Activated gamma-delta T cell (primary cell): ENCODE data around the gene MEX3C.

Source experiments
- DNase-seq: peaks from one replicate; lab custom pipeline; 2025; lab: John Stamatoyannopoulos, UW

The MEX3C gene

DNA sequence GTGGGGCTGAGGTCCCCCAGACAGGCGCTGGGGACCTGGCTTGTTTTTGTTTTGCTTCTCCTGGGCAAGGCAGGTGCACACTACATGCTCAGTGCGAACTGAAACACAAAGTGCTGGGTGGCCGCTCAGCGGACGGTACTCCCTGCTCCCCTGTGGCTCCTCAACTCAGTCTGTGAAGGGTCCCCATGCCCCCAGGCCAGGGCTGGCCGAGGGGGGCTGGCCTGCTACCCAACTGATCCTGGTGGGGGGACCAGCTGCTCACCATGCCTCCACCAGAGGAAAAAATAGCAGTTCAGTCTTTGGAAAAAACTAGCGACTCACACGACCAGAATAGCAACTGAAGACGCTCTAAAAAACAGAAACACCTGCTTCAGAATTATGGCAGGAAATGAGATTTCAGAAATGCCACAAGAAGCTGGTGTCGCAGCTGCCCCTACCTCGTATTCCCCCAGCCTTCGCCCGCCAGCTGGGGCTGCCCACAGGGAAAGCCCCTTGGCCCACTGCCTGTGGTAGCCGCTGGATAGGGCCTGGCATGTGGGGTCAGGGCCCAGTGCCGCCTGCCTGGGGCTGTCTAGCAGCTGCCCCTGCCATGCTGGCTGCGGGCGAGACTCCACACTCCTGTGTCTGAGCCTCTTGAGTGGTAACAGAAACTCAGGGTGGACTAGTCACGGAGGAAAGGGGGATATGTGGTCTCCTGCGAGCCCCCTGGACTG lies 43.7 kb downstream of the MEX3C start:
- DNase-seq, result peak; percentile 65

DNA sequence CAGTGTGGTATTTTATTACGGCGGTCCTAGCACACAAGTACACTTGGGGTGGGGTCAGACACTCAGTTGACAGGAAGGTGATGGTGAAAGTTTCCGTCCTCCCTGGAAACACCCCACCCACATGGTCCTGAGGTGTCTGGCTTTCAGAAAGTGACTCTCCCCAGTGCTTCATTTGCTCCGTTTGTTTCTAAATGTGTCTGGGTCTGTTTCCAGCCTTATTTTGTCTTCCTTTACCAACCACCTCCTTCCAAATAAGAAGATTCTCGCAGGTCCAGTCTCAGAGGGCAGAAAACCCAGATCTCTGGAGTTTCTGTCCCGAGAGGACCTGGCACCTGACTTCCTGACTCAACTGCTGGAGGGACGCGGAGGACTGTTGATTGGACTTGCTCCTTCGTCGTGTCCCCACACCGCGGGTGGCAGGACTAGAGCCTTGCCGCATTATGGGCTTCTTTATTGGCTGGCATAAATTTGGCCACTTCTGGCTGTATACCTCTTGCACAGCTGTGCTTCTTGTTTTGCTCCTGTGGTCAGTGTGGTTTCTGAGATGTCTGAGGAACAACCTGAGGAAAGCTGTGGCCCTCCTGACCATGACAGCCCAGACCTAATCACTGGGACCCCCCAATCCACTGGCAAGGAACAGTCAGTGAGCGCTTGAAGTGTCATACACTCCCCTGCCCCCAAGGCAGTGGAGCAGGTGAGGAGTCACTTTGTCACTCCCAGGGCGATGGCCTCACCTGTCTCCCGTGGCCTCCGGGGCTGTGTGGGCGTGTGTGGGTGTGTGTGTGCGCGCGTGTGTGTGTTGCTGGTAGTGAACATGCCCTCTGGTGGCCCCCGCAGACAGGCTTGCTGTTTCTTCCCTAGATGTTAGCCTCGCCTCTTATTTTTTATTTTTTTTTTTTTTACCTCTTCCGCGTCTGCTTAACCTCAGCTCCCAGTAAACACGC lies 45.6 kb downstream of the MEX3C start:
- DNase-seq, result peak; percentile 28

DNA sequence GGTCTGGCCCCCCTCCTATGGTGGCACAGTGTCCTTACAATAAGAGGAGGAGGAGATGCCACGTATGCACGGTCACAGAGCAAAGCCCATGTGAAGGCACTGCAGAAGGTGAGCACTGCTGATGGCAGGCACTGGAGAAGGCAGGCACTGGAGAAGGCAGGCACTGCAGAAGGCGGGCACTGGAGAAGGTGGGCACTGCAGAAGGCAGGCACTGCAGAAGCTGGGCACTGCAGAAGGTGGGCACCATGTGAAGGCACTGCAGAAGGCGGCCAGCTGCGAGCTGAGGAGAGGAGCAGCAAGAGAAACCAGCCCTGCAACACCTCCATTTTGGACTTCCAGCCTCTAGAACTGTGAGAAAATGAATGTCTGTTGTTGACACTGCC lies 46.3 kb downstream of the MEX3C start:
- no peak for DNase-seq

DNA sequence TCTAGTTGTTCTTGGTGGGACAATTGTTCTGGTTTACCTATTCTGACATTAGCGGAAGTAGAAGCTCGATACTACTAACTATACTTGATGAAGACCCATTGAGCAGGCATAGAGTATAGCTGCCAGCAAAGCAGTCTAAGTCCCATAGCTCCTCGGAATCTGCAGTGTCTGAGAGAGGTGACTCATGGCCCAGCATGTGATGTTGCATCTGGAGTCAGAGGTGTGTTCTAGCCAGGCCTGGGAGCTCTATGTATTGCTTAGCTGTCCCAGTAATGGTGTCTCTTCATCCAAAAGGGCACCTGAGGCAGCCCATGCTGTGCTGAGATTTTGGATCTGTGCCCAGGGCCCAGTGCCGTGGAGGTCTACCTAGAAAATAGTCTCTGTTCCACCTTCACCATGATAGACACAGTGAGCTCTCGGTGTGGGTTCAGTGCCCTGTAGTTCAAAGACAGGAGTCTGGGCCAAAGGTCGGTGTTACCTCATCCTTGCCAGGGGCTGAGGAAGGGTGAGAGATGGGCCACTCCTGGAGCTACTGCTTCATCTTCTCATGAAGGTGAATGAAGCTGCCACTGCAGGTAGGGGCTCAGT lies 47.3 kb downstream of the MEX3C start:
- no peak for DNase-seq

DNA sequence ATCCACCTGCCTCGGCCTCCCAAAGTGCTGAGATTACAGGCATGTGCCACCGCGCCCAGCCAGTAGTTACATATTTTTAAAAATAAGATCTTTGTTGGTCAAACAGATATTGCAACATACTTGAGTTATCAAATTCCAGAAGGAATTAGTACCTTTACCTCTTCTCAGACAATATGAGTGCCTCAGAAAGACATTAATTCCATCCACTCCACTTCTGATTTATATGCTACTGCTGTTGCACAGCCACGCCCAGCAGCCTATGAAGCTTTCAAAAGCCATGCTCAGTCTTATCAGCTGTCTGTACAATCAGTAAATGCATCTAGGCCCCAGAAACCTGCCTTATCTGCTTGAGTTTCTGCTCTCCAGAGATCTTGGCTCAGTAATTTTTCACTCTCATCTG lies 47.8 kb downstream of the MEX3C start:
- DNase-seq, result no peak

DNA sequence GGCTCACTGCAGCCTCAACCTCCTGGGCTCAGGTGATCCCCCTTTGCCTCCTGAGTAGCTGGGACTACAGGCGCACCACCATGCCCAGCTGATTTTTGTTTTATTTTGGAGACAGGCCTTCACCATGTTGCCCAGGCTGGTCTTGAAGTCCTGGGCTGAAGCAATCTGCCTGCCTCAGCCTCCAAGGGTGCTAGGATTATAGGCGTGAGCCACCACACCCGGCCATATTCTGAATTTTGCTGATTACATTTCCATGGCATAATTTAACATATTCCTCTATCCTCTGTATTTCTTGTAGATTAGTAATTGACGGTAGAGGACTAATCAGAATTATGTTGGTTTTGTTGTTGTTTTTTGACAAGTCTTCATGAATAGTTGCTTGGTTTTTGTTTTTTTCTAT lies 50.6 kb downstream of the MEX3C start:
- no peak for DNase-seq

DNA sequence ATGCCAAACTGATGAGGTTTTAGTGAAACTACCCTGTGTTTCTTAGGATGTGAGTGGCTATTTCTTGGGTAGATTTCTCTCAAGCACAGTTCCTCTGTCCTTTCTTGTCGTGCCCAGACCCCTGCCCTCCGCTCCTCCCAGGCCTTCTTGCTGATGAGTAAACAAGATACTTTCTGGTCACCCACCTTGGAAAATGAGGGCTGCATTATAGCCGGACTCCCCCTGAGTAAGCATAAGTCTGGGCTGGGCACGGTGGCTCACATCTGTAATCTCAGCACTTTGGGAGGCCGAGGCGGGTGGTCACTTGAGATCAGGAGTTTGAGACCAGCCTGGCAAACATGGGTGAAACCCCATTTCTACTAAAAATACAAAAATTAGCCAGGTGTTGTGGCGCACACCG lies 58.5 kb downstream of the MEX3C start:
- DNase-seq, result no peak

DNA sequence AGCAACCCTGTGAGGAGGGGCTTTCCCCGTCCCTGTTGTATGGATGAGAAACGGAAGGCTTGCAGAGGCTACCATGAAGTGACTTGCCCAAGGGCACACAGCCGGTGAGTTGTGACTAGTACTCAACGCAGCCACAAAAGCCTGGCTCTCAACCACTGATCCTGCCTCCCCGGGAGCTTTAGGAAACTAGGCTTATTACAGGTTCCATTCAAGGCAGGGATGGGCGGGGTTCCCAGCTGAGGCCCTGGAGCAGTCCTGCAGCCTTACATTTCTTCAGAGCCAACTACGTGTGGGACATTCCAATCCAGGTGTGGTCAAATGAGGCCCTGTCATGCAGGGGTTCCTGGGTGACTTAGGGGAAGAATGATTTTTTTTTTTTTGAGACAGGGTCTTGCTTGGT lies 59.6 kb downstream of the MEX3C start:
- no peak for DNase-seq

DNA sequence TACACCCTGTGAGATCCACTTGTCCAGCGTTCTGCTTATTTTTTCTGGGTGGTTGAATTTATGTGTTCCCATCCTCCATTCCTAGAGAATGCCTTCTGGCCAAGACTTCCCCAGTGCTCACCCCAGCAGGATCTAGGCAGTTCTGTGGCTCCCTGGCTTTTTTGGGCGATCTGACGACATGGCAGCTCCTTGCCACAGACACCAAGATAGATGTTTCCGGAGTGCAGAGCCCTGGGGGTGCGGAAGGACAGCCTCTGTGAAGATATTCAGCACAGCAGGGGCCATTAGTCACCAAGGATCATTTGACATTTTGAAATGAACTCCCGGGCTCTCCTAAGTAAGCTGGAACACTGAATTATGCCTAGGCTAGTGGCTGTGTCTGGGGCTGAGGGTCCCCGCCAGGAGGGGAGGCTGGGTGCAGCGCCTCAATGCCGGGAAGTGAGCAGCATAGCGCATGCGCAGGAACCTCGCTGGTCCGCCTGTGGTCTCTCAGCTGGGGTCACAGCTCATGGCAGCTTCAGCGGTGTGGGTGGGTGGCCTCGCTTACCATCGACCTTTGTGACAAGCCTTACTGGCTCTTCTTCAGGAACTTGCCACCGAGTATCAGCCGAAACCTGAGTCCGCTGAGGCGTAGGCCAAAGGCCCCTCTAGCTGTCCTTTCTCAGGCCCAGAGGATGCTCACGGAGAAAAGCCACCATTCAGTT lies 60.3 kb downstream of the MEX3C start:
- DNase-seq, result no peak

DNA sequence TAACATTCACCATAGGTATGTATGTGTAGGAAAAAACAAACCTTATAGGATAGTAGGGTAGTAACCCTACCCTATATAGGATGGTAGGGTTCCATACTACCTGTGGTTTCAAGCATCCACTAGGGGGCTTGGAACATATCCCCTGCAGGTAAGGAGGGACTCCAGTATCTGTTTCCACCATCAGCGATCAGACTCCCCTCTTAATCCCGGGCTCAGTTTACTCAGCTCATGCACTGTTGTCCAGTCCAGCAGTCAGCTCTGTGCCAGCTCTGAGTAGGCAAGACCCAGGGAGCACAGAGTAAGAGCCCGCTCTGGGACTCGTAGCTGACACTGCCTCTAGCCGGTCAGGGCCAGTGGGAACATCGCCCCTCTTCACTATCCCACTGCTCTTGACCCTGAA lies 61.7 kb downstream of the MEX3C start:
- no peak for DNase-seq

DNA sequence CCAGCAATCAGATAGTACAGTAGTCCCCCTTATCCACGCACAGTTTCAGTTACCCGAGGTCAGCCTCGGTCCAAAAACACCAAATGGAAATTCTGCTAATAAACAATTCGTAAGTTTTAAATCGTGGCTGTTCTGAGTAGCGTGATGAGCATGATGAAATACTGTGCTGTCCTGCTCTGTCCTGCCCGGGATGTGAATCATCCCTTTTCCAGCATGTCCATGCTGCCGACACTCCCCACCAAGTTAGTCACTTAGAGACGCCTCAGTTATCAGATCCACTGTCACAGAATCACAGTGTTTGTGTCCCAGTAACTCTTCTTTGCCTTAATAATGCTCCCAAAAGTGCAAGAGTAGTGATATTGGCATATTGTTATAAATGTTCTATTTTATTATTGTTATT lies 62.1 kb downstream of the MEX3C start:
- no peak for DNase-seq

DNA sequence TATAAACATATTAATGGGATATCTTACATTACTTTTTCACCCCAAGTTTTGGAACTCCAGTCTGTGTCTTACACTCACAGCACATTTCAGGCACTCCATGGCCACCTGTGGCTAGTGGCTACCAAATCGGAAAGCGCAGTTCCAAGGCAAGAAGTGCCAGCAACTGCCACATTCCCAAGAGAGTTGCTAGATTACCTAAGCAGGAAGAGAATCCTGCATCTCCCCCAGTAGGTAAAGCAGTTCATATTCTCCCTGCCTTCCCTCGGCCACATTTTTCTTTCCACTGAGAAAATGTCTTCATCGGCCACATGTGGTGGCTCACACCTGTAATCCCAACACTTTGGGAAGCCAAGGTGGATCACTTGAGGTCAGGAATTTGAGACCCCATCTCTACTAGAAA lies 62.8 kb downstream of the MEX3C start:
- DNase-seq, result no peak

DNA sequence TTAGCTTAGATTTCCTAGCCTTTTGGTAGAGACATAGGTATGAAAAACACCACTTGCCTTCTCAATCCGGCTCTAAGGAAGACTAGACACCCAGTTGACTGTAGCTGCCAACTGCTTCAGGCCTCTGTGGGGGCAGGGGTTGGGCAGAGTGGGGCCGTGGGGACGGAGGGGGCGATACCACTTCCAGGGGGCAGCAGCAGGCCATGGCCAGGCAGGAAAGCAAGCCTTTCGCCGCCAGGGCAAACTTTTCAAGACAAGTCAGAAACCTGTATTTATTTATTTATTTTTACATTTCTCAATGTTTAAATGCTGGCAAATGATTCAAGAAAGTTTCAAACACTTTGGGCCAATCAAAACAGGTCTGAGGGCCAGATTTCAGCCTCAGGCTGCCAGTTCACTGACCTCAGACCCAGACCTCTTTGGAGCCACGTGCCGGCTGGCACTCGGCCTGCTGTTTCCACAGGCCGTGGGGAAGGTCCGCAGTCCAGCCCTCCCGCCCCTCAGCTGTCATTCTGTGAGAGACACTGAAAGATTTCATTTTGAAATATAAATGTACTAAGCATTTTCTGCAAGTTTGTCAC lies 63.8 kb downstream of the MEX3C start:
- no peak for DNase-seq

DNA sequence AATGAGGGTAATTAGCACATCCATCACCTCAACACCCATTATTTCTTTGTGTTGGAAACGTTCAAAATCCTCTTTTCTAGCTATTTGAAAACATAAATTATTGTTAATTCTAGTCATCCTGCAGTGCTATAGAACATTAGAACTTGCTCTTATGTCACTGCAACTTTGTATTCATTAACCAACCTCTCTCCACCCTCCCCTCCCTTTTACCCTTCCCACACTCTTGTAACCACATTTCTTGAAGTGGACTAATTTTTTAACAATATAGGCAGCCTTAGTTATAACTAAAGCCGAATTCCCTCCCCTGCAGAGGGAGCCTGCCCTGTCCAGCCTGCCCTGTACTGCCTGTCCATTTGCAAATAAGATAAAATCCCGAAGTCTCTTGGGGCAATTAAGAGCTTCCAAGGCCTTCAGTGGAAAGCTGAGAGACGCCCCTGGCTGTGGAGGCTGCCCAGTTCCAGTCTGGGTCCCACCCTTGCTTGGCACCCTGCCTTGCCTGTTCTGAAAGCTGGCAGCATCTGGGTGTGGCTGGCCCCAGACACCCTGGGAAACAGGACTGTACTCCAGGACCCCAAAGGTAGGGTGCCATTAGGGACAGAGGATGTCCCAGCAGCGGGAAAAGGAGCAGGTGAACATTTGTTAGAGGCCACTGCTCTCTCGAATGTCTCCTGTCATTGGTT lies 65.1 kb downstream of the MEX3C start:
- DNase-seq, result no peak

DNA sequence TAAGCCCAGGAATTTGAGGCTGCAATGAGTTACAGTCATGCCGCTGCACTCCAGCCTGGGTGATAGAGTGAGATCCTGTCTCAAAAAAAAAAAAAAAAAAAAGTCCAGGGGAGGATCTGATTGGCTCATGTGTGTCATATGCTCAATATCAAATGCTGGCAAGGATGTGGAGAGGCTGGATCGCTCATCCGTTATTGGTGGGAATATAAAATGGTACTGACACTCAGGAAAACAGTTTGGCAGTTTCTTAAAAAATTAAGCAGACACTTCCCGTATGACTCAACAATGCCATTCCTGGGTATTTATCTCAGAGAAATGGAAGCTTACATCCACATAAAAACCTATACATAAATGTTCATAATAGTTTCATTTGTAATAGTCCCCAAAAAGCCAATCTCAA lies 68.9 kb downstream of the MEX3C start:
- DNase-seq, result no peak

DNA sequence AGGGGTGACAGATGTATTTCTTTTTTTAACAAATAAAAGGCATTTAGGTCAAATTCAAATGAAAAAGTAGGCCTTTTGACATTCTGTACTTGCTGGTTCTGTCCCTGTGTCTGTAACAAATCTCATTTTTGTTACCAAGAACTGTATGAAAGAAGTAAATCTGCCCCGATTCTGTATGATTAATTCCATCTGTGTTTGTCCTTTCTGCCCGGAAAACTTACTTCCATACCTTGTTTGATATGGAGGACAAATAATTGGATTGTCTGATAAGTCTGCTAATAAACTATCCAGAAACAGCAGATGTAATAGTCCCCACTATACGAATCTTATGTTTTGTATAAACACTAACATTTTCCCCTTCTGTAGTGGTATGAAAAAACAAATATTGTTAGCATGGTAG lies 69.8 kb downstream of the MEX3C start:
- no peak for DNase-seq

DNA sequence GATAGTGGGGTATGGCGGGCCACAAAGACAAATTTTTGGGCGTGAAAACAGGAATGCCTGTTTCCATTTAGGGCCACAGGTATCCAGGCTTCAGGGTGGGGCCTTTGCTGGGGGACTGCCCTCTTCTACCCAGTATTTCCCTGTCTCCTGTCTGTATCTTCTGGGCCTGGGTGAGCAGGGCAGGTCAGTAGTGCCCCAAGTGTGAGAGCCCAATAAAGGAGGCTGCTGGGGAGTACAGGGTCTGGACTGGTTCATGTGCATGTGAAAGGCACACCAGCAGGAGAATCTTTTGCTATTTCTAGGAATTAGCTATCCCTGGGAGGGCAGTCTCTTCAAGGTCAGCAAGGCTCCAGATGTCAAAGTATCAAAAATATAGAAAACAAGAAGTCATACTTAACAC lies 71.5 kb downstream of the MEX3C start:
- no peak for DNase-seq
